ENCODE measurements around the gene RNF145.
A peak's percentile ranks its signal among the peaks of the same experiment; 100 is the strongest.
"Not testable (repeated sequence)": the region's sequence is repeated elsewhere in the genome, so short reads cannot be mapped to it uniquely, and the experiment has no call there.

RNF145 gene

GRCh38 chr5:159209438-159210209, at the start of gene RNF145:
Gene RNF145 (minus strand): TSS chr5:159209553. CDS start chr5:159203617, 5,936 bp downstream.
- DNase-seq: peak; percentile 90

- no peak for DNase-seq
Measured at GRCh38 chr5:159258361-159258760, 49.0 kb upstream of the RNF145 start.

- DNase-seq: no peak
Measured at GRCh38 chr5:159257629-159258283, 48.4 kb upstream of the RNF145 start.

- DNase-seq: no peak
Measured at GRCh38 chr5:159257007-159257406, 47.7 kb upstream of the RNF145 start.

- DNase-seq: no peak
Measured at GRCh38 chr5:159252195-159252594, 42.8 kb upstream of the RNF145 start.

GRCh38 chr5:159249158-159249557, 39.8 kb upstream of the RNF145 start:
- DNase-seq: no peak

- no peak for DNase-seq
Measured at GRCh38 chr5:159244890-159245289, 35.5 kb upstream of the RNF145 start.

- no peak for DNase-seq
Measured at GRCh38 chr5:159244163-159244562, 34.8 kb upstream of the RNF145 start.

- no peak for DNase-seq
Measured at GRCh38 chr5:159243385-159243784, 34.0 kb upstream of the RNF145 start.

- DNase-seq: no peak
Measured at GRCh38 chr5:159242656-159243055, 33.3 kb upstream of the RNF145 start.

GRCh38 chr5:159241946-159242552, 32.7 kb upstream of the RNF145 start:
- DNase-seq: no peak

GRCh38 chr5:159240301-159240870, 31.0 kb upstream of the RNF145 start:
- peak; percentile 37 for DNase-seq

GRCh38 chr5:159235871-159236520, 26.6 kb upstream of the RNF145 start:
- DNase-seq: not testable (repeated sequence)

GRCh38 chr5:159231167-159231566, 21.8 kb upstream of the RNF145 start:
- no peak for DNase-seq

GRCh38 chr5:159230657-159231056, 21.3 kb upstream of the RNF145 start:
- no peak for DNase-seq

GRCh38 chr5:159228097-159228496, 18.7 kb upstream of the RNF145 start:
- DNase-seq: not testable (repeated sequence)

GRCh38 chr5:159227452-159227851, 18.1 kb upstream of the RNF145 start:
- no peak for DNase-seq

GRCh38 chr5:159226451-159226850, 17.1 kb upstream of the RNF145 start:
- DNase-seq: no peak

GRCh38 chr5:159224471-159224870, 15.1 kb upstream of the RNF145 start:
- DNase-seq: no peak

GRCh38 chr5:159223469-159223868, 14.1 kb upstream of the RNF145 start:
- DNase-seq: no peak

GRCh38 chr5:159220206-159220605, 10.9 kb upstream of the RNF145 start:
- DNase-seq: no peak

- no peak for DNase-seq
Measured at GRCh38 chr5:159218595-159219023, 9.3 kb upstream of the RNF145 start.

GRCh38 chr5:159217236-159217635, 7.9 kb upstream of the RNF145 start:
- no peak for DNase-seq

Measured in activated CD4-positive, alpha-beta T cell treated with anti-CD3 and anti-CD28 coated beads, Interleukin-2, Interleukin-6, amounts not matched to agents 100 ng/mL and 50 ng/mL, durations not matched to agents 16 hours and 8 hours (primary cell).